RCC 7860 (cell line): Measurements from ENCODE around the gene SESN1.

ENCODE experiments used
- DNase-seq: peaks from one replicate; pipeline ENCODE4 v3.0.0-alpha.2; 2015; ENCODE audit warnings: low spot score
- FAIRE-seq: peaks from 2 replicates; lab custom pipeline; 2012; peaks lifted over from hg19 to GRCh38; lab: Jason Lieb, UNC

SESN1 gene

GRCh38 chr6:109062767-109063352 lies 31.8 kb downstream of the SESN1 start:
- DNase-seq, result no peak
- FAIRE-seq, result no peak

GRCh38 chr6:109062216-109062615 lies 32.4 kb downstream of the SESN1 start:
- no peak for DNase-seq
- no peak for FAIRE-seq

GRCh38 chr6:109060571-109060970 lies 34.1 kb downstream of the SESN1 start:
- DNase-seq (no peak), FAIRE-seq (no peak)

- DNase-seq (no peak), FAIRE-seq (no peak)
These were observed 35.0 kb downstream of the SESN1 start for GRCh38 chr6:109059571-109060021.

- DNase-seq (no peak), FAIRE-seq (no peak)
These were observed 35.5 kb downstream of the SESN1 start for GRCh38 chr6:109059153-109059552.

GRCh38 chr6:109058620-109059019 lies 36.0 kb downstream of the SESN1 start:
- DNase-seq, result no peak
- FAIRE-seq, result no peak

GRCh38 chr6:109056661-109057060 lies 38.0 kb downstream of the SESN1 start:
- DNase-seq (no peak), FAIRE-seq (no peak)

- FAIRE-seq (no peak), DNase-seq (no peak)
These were observed 38.8 kb downstream of the SESN1 start for GRCh38 chr6:109055771-109056235.

GRCh38 chr6:109053336-109053735 lies 41.3 kb downstream of the SESN1 start:
- FAIRE-seq (no peak), DNase-seq (no peak)

GRCh38 chr6:109052852-109053251 lies 41.8 kb downstream of the SESN1 start:
- DNase-seq (no peak), FAIRE-seq (no peak)

- DNase-seq (no peak), FAIRE-seq (no peak)
These were observed 42.5 kb downstream of the SESN1 start for GRCh38 chr6:109052018-109052651.

- DNase-seq (no peak), FAIRE-seq (no peak)
These were observed 43.2 kb downstream of the SESN1 start for GRCh38 chr6:109051301-109052017.

- DNase-seq (no peak), FAIRE-seq (no peak)
These were observed 44.1 kb downstream of the SESN1 start for GRCh38 chr6:109050447-109051102.

GRCh38 chr6:109050012-109050411 lies 44.6 kb downstream of the SESN1 start:
- FAIRE-seq, result no peak
- no peak for DNase-seq

GRCh38 chr6:109048670-109049415 lies 45.8 kb downstream of the SESN1 start:
- FAIRE-seq, result no peak

GRCh38 chr6:109048176-109048575 lies 46.5 kb downstream of the SESN1 start:
- FAIRE-seq, result no peak
- no peak for DNase-seq

More at GRCh38 chr6:109048670-109049415, 45.8 kb downstream of the SESN1 start:
- DNase-seq, result no peak

- FAIRE-seq (no peak), DNase-seq (no peak)
These were observed 49.2 kb downstream of the SESN1 start for GRCh38 chr6:109045493-109045892.

- no peak for DNase-seq
- FAIRE-seq, result no peak
These were observed 54.9 kb downstream of the SESN1 start for GRCh38 chr6:109039795-109040194.

GRCh38 chr6:109038837-109039398 lies 55.7 kb downstream of the SESN1 start:
- no peak for FAIRE-seq
- DNase-seq, result no peak

- no peak for DNase-seq
- FAIRE-seq, result no peak
These were observed 57.9 kb downstream of the SESN1 start for GRCh38 chr6:109036574-109037294.
